GM21576 (cell line): ENCODE results near the gene RPRD1B.

ENCODE experiments used
- ATAC-seq: cut with Tn5 transposase; IDR thresholded peaks from one replicate; pipeline ENCODE4 v1.9.1; 2021; ENCODE audit warnings: mild to moderate bottlenecking, moderate library complexity; ENCODE audit not compliant: unreplicated experiment

RPRD1B gene

DNA sequence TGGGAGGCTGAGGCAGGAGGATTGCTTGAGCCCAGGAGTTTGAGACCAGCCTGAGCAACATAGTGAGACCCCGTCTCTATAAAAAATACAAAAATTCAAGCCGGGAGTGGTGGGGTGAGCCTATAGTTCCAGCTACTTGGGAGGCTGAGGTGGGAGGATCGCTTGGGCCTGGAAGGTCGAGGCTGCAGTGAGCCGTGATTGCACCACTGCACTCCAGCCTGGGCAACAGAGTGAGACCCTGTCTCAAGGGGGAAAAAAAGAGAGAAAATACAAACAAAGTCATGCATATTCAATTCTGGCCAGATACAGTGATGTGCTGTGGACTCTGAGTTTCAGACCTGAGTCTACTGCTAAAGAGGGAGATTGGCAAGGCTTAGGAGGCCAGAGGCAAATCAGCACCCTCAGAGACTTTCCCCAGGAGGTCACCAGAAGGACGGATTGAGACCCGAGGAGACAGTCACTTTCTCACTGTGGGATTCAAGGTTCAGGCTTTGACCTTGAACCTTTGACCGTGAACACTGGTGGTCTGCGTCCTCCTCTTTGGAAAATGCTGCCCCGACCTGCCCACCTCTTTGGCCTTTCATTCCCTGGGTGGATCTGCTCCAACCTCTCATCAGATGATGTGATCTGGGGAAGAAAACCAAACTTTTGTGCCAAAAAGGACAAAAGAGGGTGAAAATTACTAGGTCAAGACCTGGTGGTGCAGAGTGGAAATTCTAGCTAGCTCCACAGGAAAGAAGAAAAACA is 100.3 kb downstream of the RPRD1B start:
- ATAC-seq = no peak

DNA sequence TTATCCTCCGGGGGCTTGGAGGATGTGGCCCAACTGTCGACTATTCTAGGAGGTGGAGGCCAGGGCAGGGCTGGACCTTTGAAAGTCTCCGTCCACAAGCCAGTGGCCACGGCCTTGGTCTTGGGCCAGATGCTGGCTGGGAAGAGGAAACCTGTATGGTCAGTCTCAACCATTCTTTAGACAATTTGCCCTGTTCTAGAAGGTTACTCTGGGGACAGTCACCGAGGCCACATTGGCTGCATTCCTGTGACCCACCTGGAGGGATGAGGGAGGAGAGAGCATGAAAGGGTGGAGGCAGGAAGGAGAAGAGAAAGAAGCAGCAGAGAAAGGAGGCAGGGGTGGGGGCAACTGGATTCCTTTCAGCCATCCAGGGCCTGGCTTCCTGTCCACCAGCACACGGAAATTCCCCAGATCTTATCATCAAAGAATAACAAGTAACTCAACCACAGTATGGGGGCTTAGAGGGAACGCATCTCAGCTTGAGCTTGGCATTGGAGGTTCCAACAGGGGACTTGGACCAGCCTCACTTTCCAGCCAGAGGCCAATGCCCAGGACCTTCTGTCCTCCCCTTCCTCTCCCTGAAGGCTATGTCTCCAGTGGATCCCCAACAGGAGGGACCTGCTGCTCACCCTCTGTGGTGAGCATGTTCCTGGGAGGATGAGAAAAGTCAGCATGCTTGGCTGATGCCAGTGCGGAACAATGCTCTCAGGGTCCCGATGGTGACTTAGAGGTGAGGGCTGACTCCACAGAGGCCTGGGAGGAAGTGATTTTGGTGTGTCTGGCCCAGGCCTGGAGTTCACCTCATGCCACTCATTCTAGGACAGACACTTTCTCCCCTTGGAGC is 101.1 kb downstream of the RPRD1B start:
- ATAC-seq = no peak

DNA sequence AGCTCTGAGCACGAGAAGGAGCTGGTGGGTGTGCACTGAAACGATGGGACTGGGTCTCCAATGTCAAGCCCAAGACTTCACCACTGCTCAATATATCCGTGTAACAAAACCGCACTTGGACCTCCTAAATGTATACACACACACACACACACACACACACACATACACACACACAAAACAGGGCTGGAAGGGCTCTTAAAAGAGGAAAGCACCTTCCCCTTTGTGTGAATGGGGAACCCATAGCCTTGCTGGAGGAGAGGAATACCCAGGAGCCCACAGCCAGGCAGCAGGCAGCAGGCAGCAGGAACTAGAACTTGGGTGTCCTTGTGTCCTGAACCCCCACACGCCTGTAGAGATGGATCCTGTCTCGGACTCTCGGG is 101.7 kb downstream of the RPRD1B start:
- ATAC-seq = no peak

DNA sequence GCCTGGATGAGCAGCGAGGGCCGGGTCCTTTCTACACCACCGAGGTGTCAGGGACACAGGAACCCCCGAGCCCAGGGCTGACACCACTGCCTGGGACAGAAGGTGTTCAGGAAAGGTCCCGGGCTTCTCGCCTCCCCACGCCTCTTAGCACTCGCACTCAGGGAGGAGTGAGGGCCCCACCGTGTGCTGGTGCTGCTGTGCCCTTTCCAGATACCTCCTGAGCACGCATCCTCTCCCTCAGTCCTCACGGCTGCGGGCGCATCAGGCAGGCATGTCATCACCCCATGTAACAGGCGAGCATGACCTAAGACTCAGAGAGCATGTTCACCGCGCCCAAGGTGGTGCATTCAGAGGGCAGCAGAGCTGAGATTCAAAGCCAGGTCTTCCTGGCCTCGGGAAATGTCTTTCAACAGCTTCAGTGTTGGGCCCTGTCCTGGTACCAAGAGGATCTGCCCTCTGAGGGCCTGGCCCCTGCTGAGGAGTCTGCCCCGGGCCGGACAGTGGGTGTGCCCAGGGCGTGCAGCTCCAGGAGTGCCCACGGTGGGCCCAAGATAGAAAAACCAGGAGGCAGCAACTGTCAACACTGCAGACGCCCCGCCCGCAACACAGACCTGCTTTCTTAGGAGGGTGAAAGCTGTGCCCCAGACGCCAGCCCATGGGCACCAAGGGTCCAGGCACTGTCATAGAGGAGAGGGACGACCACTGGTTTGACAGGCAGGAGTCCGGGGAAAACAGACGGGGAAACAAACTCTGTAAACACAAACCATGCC is 102.3 kb downstream of the RPRD1B start:
- no peak for ATAC-seq

DNA sequence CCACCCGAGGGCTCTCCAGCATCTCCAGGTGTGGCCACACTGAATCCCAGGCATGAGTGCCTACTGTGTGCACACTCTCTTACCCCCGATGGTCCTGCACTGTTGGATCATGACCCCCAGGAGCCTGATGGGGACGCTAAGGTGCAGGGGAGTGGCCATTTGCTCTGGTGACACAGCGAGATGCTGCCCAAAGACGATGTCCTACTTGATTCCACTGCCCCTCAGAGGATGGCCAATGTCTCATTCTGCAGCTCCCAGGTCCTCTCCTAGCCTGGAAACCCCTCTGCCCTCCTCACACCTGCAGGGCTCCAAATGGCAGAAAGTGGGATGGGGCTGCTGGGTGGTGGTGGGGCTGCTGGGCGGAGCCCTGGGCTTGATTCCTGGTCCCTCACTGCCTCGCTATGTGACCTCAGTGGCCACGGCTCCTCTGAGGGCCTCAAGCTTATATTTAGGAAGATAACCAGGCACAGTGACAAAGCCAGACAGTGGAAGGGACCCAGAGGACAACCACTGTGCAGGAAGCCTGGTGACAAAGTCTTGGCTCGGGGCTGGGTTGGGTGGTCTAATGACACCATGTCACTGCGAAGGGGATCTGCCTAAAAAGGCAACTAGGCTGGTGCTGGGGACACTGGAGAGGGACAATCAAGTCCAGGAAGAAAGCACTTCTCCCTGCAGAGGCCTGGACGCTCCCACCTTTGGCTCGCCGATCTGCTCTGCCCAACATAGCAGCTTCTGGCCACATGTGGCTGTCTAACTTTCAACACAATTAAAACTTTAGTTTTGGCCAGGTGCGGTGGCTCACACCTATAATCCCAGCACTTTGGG is 103.1 kb downstream of the RPRD1B start:
- no peak for ATAC-seq

DNA sequence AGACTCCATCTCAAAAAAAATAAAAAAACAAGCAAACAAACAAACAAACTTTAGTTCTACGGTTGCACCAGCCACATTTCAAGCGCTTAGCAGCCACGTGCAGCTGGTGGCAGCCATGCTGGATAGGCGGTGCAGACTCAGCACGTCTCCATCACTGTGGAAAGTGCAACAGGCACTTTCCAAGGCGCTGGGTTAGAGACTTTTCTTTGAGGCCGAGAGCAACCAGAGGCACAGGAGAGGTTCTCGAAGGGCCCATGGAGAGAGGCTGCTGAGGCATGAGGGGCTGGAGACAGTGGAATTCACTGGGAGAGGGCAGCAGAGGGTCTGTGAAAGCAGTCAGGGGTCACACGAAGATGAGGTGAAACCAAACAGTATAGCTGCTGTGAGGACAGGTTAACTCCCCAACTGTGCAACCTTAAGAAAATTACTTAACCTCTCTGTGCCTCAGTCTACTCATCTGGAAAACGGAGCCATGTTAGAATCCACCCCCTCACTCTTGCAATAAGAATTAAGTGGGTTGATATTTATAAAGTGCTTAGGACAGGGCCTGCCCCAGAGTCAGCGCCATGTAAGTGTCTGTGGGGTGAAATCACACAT is 104.0 kb downstream of the RPRD1B start:
- no peak for ATAC-seq

DNA sequence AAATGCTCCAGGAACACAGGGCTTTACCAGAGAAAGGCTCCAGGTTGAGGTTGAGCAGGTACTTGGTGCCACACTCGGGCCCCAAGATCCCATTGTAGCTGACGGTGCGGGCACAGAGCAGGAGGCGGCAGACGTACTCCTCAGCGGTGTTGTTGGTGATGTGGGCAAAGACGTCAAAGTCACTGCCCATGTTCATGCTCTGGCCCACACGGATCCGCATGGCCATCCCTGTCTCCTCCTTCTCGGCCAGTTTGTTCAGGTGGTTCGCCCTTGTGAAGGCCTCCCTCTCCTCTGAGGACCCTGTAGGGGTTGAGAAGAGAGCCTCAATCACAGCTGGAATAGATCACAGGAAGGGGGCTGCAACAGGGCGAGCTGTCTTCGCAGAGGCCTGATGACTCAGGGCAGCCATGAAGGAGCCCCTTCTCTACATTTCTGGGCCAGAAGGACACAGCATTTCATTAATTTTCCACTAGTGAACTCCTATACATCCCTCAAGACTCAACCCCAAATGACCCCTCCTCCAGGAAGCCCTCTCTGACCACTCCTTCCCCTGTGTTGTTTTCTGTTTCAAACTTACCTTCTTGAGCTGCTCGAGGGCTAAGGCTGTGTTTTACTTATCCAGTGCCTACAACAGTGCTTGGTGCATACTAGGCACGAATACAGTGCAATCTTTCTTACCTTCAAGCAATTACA is 104.7 kb downstream of the RPRD1B start:
- no peak for ATAC-seq

DNA sequence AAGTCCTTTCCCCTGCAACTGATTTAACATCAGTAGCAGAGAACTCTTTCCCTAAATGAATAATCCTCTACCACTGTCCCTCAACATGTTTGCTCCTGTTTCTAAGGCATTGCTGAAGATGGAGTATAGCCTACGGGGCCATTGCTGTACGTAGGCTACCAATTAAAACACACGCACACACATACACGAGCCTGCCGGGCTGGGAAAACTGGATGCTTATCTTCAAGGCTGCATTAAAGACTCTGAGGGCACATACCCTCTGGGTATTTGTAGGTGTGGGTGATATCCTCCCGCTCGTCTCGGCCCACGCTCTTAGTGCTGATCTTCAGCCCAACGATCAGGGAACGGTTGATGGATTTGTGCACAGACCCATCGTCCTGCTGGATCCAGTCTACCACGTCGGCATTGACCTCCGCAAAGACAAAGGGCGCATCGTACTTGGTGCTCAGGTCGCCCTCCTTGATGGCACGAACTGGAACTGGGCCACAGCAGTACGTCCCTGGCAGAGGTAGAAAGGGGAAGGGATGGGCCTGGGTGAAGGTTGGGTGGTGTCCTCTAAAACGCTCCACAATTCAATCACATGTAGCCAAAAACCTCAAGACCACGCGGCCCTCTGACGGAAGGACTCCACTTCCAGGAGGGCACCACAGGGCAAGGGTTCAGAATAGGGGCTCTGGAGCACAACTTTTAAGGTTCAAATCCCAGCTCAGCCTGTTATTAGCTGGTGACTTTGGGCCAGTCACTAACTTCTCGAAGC is 105.8 kb downstream of the RPRD1B start:
- ATAC-seq = no peak

DNA sequence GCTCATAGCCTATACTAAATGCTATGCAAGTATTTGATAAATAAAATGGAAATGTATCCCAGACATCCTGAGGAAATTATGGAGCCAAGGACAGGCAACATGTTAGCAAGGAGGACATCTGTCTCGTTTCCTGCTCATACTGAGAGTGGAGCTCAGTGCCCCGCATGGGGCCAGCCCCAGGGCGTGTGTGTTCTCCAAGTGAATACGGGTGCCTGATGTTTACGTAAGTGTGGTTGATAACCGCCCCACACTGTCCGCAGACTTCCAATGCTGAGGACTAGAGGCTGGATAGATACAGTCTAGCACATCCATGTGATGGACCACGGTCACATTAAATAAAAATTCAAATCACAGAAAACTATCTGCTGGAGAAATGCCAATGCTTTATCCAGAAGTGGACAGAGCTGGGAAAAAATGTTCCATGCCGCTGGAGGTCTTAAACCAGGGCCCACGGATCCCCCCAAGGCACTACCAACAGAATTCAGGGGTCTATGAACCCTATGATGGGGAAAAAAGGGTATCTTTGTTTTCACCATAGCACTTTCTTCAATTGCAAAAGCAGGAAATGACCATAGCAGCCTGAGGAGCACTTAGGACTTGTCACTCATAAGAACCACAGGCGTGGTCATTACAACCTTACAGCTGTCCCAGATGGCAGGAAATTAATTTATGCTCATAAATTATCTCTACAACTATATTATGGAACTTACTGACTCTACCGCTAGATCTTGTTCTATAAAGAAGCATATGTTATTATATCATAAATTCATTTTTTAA is 106.6 kb downstream of the RPRD1B start:
- ATAC-seq = no peak

DNA sequence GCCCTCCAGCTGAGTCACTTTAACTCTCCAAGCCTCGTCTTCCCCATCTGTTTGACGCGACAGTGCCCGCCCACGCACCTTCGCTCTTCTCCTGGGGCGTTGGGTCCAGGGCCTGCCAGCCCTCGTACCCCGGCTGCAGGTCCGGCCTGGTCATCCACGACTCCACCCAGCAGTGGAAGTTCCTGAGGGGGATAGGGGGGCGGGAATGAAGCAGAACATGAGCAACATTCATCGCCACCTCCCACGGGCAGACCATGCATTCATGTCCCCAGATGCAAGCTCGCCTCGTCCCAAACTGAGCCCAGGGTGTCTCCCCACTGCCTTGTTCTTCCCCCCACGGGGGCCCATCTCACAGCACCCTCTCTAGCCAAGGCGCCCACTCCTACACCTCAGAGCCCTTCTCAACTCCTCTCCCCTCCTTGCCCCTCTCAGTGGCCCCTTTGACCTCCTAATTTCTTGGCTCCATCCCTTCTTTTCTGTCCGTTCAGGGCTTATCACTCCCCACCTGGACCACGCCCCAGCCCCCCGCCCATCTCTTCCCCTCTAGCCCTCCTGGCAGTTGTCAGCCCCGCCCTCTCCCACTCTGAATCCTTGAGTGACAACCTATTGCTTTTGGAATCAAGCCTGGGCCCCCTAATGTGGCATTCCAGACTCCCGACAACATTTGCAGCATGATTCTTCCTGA is 107.8 kb downstream of the RPRD1B start:
- no peak for ATAC-seq
